Activated CD8-positive, alpha-beta memory T cell treated with anti-CD3 and anti-CD28 coated beads for 36 hours (primary cell): ENCODE results near the gene HAGHL. TPM values are rescaled to one million over a fixed set of nuclear protein-coding genes. Genes with fewer than 3 reads are reported as not detected.
"Not testable (repeated sequence)": the region's sequence is repeated elsewhere in the genome, so short reads cannot be mapped to it uniquely, and the experiment has no call there.

Experiments
- CTCF ChIA-PET: fragments of 350-600 bp; sonication (Branson Sonifier 250); formaldehyde crosslinking; loops from one replicate; lab custom pipeline; 2021; ENCODE audit warnings: antibody characterized with exemption; lab: Charles Lee
- POLR2A ChIA-PET: fragments of 350-600 bp; sonication (Branson Sonifier 250); formaldehyde crosslinking; loops from one replicate; lab custom pipeline; 2021; ENCODE audit warnings: antibody characterized with exemption; lab: Charles Lee
- total RNA-seq, 2 experiments: library from RNA; stranded (reverse); gene quantifications; one replicate each; pipeline ENCODE4 v1.2.3, GENCODE V29; 2021

HAGHL gene
- total RNA-seq, 2 experiments from 2014 or later, result 29.0 to 31.5 TPM

GRCh38 chr16:751152-752006, 24.5 kb downstream of the HAGHL start:
- ChIA-PET POLR2A (no interaction called here), CTCF (interaction anchor here (1.4 kb wide), 1 partner anchor 39 kb away, joined by 6 read pairs; no protein-coding TSS in a partner anchor)

GRCh38 chr16:752007-752312, 25.1 kb downstream of the HAGHL start:
- CTCF ChIA-PET, result no interaction called here
- POLR2A ChIA-PET, result no interaction called here

GRCh38 chr16:754121-754607, 27.3 kb downstream of the HAGHL start:
- POLR2A ChIA-PET, result not testable (repeated sequence)
- CTCF ChIA-PET, result interaction anchor here (0.7 kb wide), 2 partner anchors 138 to 709 kb away, joined by 3 to 6 read pairs; no protein-coding TSS in a partner anchor

- POLR2A ChIA-PET, result no interaction called here
- CTCF ChIA-PET, result no interaction called here
These were observed 27.8 kb downstream of the HAGHL start for GRCh38 chr16:754656-755055.

GRCh38 chr16:756428-756827, 29.5 kb downstream of the HAGHL start:
- ChIA-PET POLR2A (no interaction called here), CTCF (interaction anchor here (0.6 to 1.0 kb wide), 2 partner anchors 35 to 441 kb away, joined by 3 read pairs; no protein-coding TSS in a partner anchor)

GRCh38 chr16:759110-759910, 32.4 kb downstream of the HAGHL start:
- POLR2A ChIA-PET, result no interaction called here
- CTCF ChIA-PET, result interaction anchor here (1.1 kb wide), 1 partner anchor 15 kb away, joined by 3 read pairs; no protein-coding TSS in a partner anchor

- ChIA-PET CTCF (interaction anchor here (1.1 kb wide), 1 partner anchor 16 kb away, joined by 3 read pairs; no protein-coding TSS in a partner anchor), POLR2A (no interaction called here)
These were observed 33.2 kb downstream of the HAGHL start for GRCh38 chr16:760065-760464.

GRCh38 chr16:760545-761343, 33.8 kb downstream of the HAGHL start, which contains the start of gene MSLN:
TSS of gene MSLN (plus strand) at chr16:760734. CDS start at chr16:762681, 1,947 bp downstream.
- ChIA-PET CTCF (interaction anchor here (1.3 kb wide), 1 partner anchor 48 kb away, joined by 4 read pairs; no protein-coding TSS in a partner anchor), POLR2A (no interaction called here)

- CTCF ChIA-PET, result interaction anchor here (0.6 to 1.3 kb wide), 3 partner anchors 17 to 295 kb away, joined by 3 to 4 read pairs (median 3); no protein-coding TSS in a partner anchor
- POLR2A ChIA-PET, result no interaction called here
These were observed 35.0 kb downstream of the HAGHL start for GRCh38 chr16:761625-762513.

- POLR2A ChIA-PET, result no interaction called here
- CTCF ChIA-PET, result interaction anchor here (0.6 to 0.8 kb wide), 2 partner anchors 18 to 294 kb away, joined by 3 read pairs; no protein-coding TSS in a partner anchor
These were observed 35.8 kb downstream of the HAGHL start for GRCh38 chr16:762595-763268.

GRCh38 chr16:763369-764183, 36.7 kb downstream of the HAGHL start:
- ChIA-PET CTCF (no interaction called here), POLR2A (no interaction called here)

GRCh38 chr16:764184-764750, 37.4 kb downstream of the HAGHL start:
- ChIA-PET POLR2A (no interaction called here), CTCF (no interaction called here)

- ChIA-PET CTCF (no interaction called here), POLR2A (no interaction called here)
These were observed 38.1 kb downstream of the HAGHL start for GRCh38 chr16:764848-765487.

GRCh38 chr16:765488-765865, 38.6 kb downstream of the HAGHL start:
- CTCF ChIA-PET, result no interaction called here
- POLR2A ChIA-PET, result no interaction called here

- ChIA-PET POLR2A (no interaction called here), CTCF (interaction anchor here (1.0 kb wide), 1 partner anchor 54 kb away, joined by 3 read pairs; no protein-coding TSS in a partner anchor)
These were observed 39.3 kb downstream of the HAGHL start for GRCh38 chr16:766008-766819.
